ENCODE data around the gene SHMT2. TPM values are rescaled to one million over a fixed set of nuclear protein-coding genes. Genes with fewer than 3 reads are reported as not detected.
A peak's percentile ranks its signal among the peaks of the same experiment; 100 is the strongest.

Gene SHMT2
- total and polyA plus RNA-seq, 9 of the 15 experiments (the other 6 are each of a cell fraction or from before 2014, with no cell fraction given): 46.1 to 319 (median 115) TPM

DNA sequence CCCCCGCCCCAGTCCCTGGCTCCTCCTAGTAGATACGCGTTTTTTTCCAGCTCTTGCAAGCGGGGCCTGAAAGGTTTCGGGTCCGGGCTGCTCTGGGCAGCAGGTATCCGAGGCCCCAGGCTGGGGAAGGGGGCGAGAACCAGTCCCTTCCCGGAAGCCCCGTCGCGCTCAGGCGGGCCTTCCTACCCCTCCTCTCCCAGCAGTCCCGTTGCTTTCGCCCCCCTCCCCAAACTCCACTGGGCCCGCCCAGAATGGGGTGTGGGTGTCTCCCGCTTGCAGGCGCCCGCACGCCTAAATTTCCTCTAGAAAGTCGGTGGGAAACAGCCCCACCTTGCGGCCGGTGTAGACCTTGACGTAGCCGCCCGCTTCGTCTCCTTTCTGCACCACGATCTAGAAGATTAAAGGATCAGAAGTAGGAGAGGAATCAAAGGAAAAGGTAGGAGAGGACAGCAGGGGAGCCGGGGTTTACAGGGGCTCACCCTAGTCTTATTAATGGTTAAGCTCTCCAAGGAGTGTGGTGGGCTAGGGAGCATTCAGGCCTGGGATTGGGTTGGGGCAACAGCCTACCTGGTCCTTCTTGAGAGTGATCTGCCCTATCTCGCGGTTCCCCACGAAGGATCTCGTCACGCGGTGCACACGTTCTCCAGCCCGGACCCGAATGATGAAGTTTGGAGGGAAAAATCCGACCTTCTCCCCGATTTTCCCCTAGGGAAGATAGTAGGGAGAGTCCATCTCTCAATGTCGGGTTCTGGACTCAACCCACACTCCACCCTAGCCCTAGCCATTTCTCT, 14.2 kb downstream of the SHMT2 start (continued):
- TF ChIP-seq, protein P1, sequence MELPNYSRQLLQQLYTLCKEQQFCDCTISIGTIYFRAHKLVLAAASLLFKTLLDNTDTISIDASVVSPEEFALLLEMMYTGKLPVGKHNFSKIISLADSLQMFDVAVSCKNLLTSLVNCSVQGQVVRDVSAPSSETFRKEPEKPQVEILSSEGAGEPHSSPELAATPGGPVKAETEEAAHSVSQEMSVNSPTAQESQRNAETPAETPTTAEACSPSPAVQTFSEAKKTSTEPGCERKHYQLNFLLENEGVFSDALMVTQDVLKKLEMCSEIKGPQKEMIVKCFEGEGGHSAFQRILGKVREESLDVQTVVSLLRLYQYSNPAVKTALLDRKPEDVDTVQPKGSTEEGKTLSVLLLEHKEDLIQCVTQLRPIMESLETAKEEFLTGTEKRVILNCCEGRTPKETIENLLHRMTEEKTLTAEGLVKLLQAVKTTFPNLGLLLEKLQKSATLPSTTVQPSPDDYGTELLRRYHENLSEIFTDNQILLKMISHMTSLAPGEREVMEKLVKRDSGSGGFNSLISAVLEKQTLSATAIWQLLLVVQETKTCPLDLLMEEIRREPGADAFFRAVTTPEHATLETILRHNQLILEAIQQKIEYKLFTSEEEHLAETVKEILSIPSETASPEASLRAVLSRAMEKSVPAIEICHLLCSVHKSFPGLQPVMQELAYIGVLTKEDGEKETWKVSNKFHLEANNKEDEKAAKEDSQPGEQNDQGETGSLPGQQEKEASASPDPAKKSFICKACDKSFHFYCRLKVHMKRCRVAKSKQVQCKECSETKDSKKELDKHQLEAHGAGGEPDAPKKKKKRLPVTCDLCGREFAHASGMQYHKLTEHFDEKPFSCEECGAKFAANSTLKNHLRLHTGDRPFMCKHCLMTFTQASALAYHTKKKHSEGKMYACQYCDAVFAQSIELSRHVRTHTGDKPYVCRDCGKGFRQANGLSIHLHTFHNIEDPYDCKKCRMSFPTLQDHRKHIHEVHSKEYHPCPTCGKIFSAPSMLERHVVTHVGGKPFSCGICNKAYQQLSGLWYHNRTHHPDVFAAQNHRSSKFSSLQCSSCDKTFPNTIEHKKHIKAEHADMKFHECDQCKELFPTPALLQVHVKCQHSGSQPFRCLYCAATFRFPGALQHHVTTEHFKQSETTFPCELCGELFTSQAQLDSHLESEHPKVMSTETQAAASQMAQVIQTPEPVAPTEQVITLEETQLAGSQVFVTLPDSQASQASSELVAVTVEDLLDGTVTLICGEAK (IDR thresholded peaks at IDR 0.05): no peak
- TF ChIP-seq, protein P1 (CRISPR knock-in tag; IDR thresholded peaks at IDR 0.05): no peak
- peak in 1 of 2 experiments; percentile 54; a peak in 3 of 4 replicates for TF ChIP-seq MAZ (CRISPR knock-in tag; conservative IDR thresholded peaks at IDR 0.05 in 1 of 2, IDR thresholded peaks at IDR 0.05 in 1 of 2)
- no peak for TF ChIP-seq XRCC3 (IDR thresholded peaks at IDR 0.05)
- no peak for TF ChIP-seq ARNT (IDR thresholded peaks at IDR 0.05)
- TF ChIP-seq, protein P2, sequence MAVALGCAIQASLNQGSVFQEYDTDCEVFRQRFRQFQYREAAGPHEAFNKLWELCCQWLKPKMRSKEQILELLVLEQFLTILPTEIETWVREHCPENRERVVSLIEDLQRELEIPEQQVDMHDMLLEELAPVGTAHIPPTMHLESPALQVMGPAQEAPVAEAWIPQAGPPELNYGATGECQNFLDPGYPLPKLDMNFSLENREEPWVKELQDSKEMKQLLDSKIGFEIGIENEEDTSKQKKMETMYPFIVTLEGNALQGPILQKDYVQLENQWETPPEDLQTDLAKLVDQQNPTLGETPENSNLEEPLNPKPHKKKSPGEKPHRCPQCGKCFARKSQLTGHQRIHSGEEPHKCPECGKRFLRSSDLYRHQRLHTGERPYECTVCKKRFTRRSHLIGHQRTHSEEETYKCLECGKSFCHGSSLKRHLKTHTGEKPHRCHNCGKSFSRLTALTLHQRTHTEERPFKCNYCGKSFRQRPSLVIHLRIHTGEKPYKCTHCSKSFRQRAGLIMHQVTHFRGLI (CRISPR knock-in tag; IDR thresholded peaks at IDR 0.05): no peak
- no peak for TF ChIP-seq SIX5 (IDR thresholded peaks at IDR 0.05; ENCODE audit: borderline replicate concordance in 1 of 2, insufficient read depth in 1 of 2, low read depth in 1 of 2, low read length in 2 of 2)
- TF ChIP-seq SAFB (IDR thresholded peaks at IDR 0.05; ENCODE audit: borderline replicate concordance, low read depth, low read length): no peak
- no peak for TF ChIP-seq PHTF2 (CRISPR knock-in tag; IDR thresholded peaks at IDR 0.05)
- no peak for TF ChIP-seq DNMT1 (IDR thresholded peaks at IDR 0.05)
- no peak for TF ChIP-seq NR2F6 (CRISPR knock-in tag; IDR thresholded peaks at IDR 0.05)
- TF ChIP-seq, protein P3, sequence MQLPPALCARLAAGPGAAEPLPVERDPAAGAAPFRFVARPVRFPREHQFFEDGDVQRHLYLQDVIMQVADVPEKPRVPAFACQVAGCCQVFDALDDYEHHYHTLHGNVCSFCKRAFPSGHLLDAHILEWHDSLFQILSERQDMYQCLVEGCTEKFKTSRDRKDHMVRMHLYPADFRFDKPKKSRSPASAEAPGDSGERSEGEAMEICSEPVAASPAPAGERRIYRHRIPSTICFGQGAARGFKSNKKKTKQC (CRISPR knock-in tag; IDR thresholded peaks at IDR 0.05): no peak
- no peak for TF ChIP-seq ERF (CRISPR knock-in tag; IDR thresholded peaks at IDR 0.05)
- TF ChIP-seq NONO (IDR thresholded peaks at IDR 0.05; ENCODE audit: low read depth in 2 of 2, low read length in 1 of 2): peak in 1 of 2 experiments; percentile 79; a peak in 2 of 4 replicates

Data from K562 (cell line).